T-helper 1 cell (primary cell): ENCODE data around the gene CLDN8.

Source experiments
- DNase-seq, 5 donors: peaks; one replicate each; pipeline ENCODE4 v3.0.0-alpha.2; 2012 to 2020

CLDN8 gene

GRCh38 chr21:30200000-30200399 lies 15.9 kb downstream of the CLDN8 start:
- no peak for DNase-seq

GRCh38 chr21:30194701-30195299 lies 21.1 kb downstream of the CLDN8 start:
- DNase-seq = peak in 1 of 5 donors; percentile 12

- no peak for DNase-seq
These were observed 22.7 kb downstream of the CLDN8 start for GRCh38 chr21:30193201-30193600.

- DNase-seq = no peak
These were observed 25.3 kb downstream of the CLDN8 start for GRCh38 chr21:30190554-30190953.

- DNase-seq = no peak
These were observed 26.1 kb downstream of the CLDN8 start for GRCh38 chr21:30189773-30190172.

GRCh38 chr21:30186242-30186641 lies 29.7 kb downstream of the CLDN8 start:
- no peak for DNase-seq

- no peak for DNase-seq
These were observed 47.8 kb downstream of the CLDN8 start for GRCh38 chr21:30168086-30168485.

GRCh38 chr21:30166705-30167104 lies 49.2 kb downstream of the CLDN8 start, which contains the start of gene CLDN17:
TSS of gene CLDN17 (minus strand) at chr21:30166805. CDS start at chr21:30166617, 188 bp downstream.
- DNase-seq = no peak

GRCh38 chr21:30166171-30166570 lies 49.7 kb downstream of the CLDN8 start:
- no peak for DNase-seq

GRCh38 chr21:30164796-30165195 lies 51.1 kb downstream of the CLDN8 start:
- no peak for DNase-seq
